DOHH2 (cell line): ENCODE results near the gene GLOD5.

Experiments used
- EZH2phosphoT487 ChIP-seq: fragments of 200-600 bp; sonication (generic); IDR thresholded peaks from 2 replicates; pipeline ENCODE4 v1.6.1; 2017; ENCODE audit warnings: borderline replicate concordance, mild to moderate bottlenecking, antibody characterized with exemption, low read length, moderate library complexity, mixed read lengths
- TF ChIP-seq, protein P1 (sequence below): fragments of 200-600 bp; sonication (generic); IDR thresholded peaks from one replicate; pipeline ENCODE4 v1.5.1; 2014; ENCODE audit warnings: antibody characterized with exemption, mild to moderate bottlenecking, low read depth, low read length; ENCODE audit not compliant: poor library complexity, severe bottlenecking

DNA sequence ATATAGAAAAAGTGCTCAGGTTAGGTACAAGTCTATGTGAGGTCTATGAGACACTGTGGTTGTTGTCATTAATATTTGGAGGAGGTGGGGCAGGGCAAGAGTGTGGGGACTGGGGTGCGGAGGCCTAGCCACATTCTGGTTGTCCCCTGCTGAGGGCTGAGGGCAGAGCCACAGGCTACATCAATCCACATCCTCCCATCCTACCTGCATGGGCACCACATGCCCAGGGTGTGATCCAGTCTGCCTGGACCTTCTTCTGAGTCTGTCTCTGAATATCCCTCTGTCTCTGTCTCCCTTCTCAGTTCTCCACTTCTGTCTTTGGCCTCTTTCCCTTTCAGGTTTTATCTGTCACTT lies 23.6 kb downstream of the GLOD5 start:
- TF ChIP-seq, protein P1, sequence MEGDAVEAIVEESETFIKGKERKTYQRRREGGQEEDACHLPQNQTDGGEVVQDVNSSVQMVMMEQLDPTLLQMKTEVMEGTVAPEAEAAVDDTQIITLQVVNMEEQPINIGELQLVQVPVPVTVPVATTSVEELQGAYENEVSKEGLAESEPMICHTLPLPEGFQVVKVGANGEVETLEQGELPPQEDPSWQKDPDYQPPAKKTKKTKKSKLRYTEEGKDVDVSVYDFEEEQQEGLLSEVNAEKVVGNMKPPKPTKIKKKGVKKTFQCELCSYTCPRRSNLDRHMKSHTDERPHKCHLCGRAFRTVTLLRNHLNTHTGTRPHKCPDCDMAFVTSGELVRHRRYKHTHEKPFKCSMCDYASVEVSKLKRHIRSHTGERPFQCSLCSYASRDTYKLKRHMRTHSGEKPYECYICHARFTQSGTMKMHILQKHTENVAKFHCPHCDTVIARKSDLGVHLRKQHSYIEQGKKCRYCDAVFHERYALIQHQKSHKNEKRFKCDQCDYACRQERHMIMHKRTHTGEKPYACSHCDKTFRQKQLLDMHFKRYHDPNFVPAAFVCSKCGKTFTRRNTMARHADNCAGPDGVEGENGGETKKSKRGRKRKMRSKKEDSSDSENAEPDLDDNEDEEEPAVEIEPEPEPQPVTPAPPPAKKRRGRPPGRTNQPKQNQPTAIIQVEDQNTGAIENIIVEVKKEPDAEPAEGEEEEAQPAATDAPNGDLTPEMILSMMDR, result no peak
- no peak for TF ChIP-seq EZH2phosphoT487
